ENCODE measurements around the gene EIF4G2.

- no peak for TF ChIP-seq CTCF (conservative IDR thresholded peaks at IDR 0.05; ENCODE audit: low read length)
- TF ChIP-seq EZH2phosphoT487 (IDR thresholded peaks at IDR 0.05; ENCODE audit: borderline replicate concordance) = no peak
Observed at GRCh38 chr11:10845589-10845988, 36.9 kb upstream of the EIF4G2 start.

All from Loucy (cell line).